Osteocyte (in vitro differentiated cells): ENCODE results near the gene USP21. TPM values are rescaled to one million over a fixed set of nuclear protein-coding genes. Genes with fewer than 3 reads are reported as not detected.

Source experiments
- DNase-seq: peaks from one replicate; pipeline ENCODE4 v3.0.0; 2021; ENCODE audit warnings: mixed read lengths; ENCODE audit not compliant: unreplicated experiment; ENCODE audit errors: extremely low spot score
- H3K27ac Mint-ChIP-seq: one replicate; pipeline ENCODE4 v1.8.0; 2021; ENCODE audit warnings: mild to moderate bottlenecking, mixed read lengths; ENCODE audit not compliant: unreplicated experiment
- H3K27me3 Mint-ChIP-seq: one replicate; pipeline ENCODE4 v1.8.0; 2021; ENCODE audit warnings: mixed read lengths; ENCODE audit not compliant: unreplicated experiment
- H3K36me3 Mint-ChIP-seq: one replicate; pipeline ENCODE4 v1.8.0; 2021; ENCODE audit warnings: mixed read lengths; ENCODE audit not compliant: unreplicated experiment
- H3K4me1 Mint-ChIP-seq: one replicate; pipeline ENCODE4 v1.8.0; 2021; ENCODE audit warnings: mixed read lengths; ENCODE audit not compliant: unreplicated experiment
- H3K4me3 Mint-ChIP-seq: one replicate; pipeline ENCODE4 v1.8.0; 2021; ENCODE audit warnings: mild to moderate bottlenecking, moderate library complexity, mixed read lengths; ENCODE audit not compliant: unreplicated experiment
- H3K9me3 Mint-ChIP-seq: one replicate; pipeline ENCODE4 v1.8.0; 2021; ENCODE audit warnings: mixed read lengths; ENCODE audit not compliant: unreplicated experiment
- CTCF ChIP-seq: fragments of 200-600 bp; sonication (generic); IDR thresholded peaks from 2 replicates; pipeline ENCODE4 v1.5.0; 2021; ENCODE audit warnings: antibody characterized with exemption, mild to moderate bottlenecking, moderate library complexity
- total RNA-seq: library from RNA; stranded (reverse); gene quantifications from 2 replicates; pipeline ENCODE4 v1.2.1, GENCODE V29; 2021

USP21 gene
- total RNA-seq, 1 donor from 2014 or later: 27.5 TPM

GRCh38 chr1:161171191-161171590, 11.9 kb downstream of the USP21 start:
- Mint-ChIP-seq H3K27ac (peak overlapping the region; percentile 18), H3K36me3 (peaks cover 37% of the 10 kb centered on the region), H3K4me1 (peaks cover 40% of the 10 kb centered on the region), H3K4me3 (no peak overlapping the region), H3K27me3 (no peaks in the 10 kb centered on the region), H3K9me3 (no peaks in the 10 kb centered on the region)
- peak; percentile 23 for TF ChIP-seq CTCF
- no peak for DNase-seq

- Mint-ChIP-seq H3K36me3 (peaks cover 37% of the 10 kb centered on the region), H3K4me1 (peaks cover 45% of the 10 kb centered on the region), H3K27ac (peak overlapping the region; percentile 18), H3K9me3 (no peaks in the 10 kb centered on the region), H3K27me3 (no peaks in the 10 kb centered on the region), H3K4me3 (no peak overlapping the region)
- no peak for DNase-seq
- no peak for TF ChIP-seq CTCF
Observed at GRCh38 chr1:161171696-161172095, 12.4 kb downstream of the USP21 start.

GRCh38 chr1:161172349-161172748, 13.0 kb downstream of the USP21 start:
- peaks cover 44% of the 10 kb centered on the region for H3K4me1 Mint-ChIP-seq
- no peak overlapping the region for H3K4me3 Mint-ChIP-seq
- H3K27ac Mint-ChIP-seq: peak overlapping the region; percentile 66

GRCh38 chr1:161172776-161173376, 13.6 kb downstream of the USP21 start:
- H3K36me3 Mint-ChIP-seq: peaks cover 37% of the 10 kb centered on the region
- peak overlapping the region; percentile 66 for H3K27ac Mint-ChIP-seq
- no peak overlapping the region for H3K4me3 Mint-ChIP-seq
- peaks cover 44% of the 10 kb centered on the region for H3K4me1 Mint-ChIP-seq
- no peak for TF ChIP-seq CTCF
- H3K27me3 Mint-ChIP-seq: no peaks in the 10 kb centered on the region
- no peaks in the 10 kb centered on the region for H3K9me3 Mint-ChIP-seq
- DNase-seq: no peak

More at GRCh38 chr1:161172349-161172748, 13.0 kb downstream of the USP21 start:
- no peak for DNase-seq
- H3K36me3 Mint-ChIP-seq: peaks cover 37% of the 10 kb centered on the region
- H3K9me3 Mint-ChIP-seq: no peaks in the 10 kb centered on the region
- no peak for TF ChIP-seq CTCF
- no peaks in the 10 kb centered on the region for H3K27me3 Mint-ChIP-seq

- Mint-ChIP-seq H3K4me3 (no peak overlapping the region), H3K9me3 (no peaks in the 10 kb centered on the region)
Observed at GRCh38 chr1:161173711-161174110, 14.4 kb downstream of the USP21 start.

More at GRCh38 chr1:161173711-161174110, 14.4 kb downstream of the USP21 start:
- TF ChIP-seq CTCF: no peak
- Mint-ChIP-seq H3K36me3 (peaks cover 37% of the 10 kb centered on the region), H3K27me3 (no peaks in the 10 kb centered on the region), H3K4me1 (peaks cover 40% of the 10 kb centered on the region), H3K27ac (peak overlapping the region; percentile 66)
- no peak for DNase-seq
